Lower lobe of right lung (tissue), 2 donors: ENCODE measurements around the gene PLB1. TPM values are rescaled to one million over a fixed set of nuclear protein-coding genes. Genes with fewer than 3 reads are reported as not detected.

ENCODE experiments used
- ATAC-seq, 2 donors: fragments of 200-7000 bp; cut with Tn5 transposase; one replicate each; pipeline ENCODE4 v1.9.1; 2020 to 2022; ENCODE audit warnings: mild to moderate bottlenecking in 2 of 2, moderate library complexity in 2 of 2
- DNase-seq: peaks from one replicate; pipeline ENCODE4 v3.0.0-alpha.2; 2020
- H3K27ac ChIP-seq: fragments of 200-600 bp; one replicate; pipeline ENCODE4 v1.8.0; 2022
- H3K27me3 ChIP-seq: fragments of 200-600 bp; one replicate; pipeline ENCODE4 v1.8.0; 2022; ENCODE audit warnings: low read depth
- H3K36me3 ChIP-seq: fragments of 200-600 bp; one replicate; pipeline ENCODE4 v1.8.0; 2022; ENCODE audit warnings: mild to moderate bottlenecking
- H3K4me1 ChIP-seq: fragments of 200-600 bp; one replicate; pipeline ENCODE4 v1.8.0; 2022
- H3K4me3 ChIP-seq: fragments of 200-600 bp; one replicate; pipeline ENCODE4 v1.8.0; 2022; ENCODE audit warnings: mild to moderate bottlenecking
- H3K9me3 ChIP-seq: fragments of 200-600 bp; one replicate; pipeline ENCODE4 v1.8.0; 2022
- intact Hi-C: fragments of 100-400 bp; cut with DNase I; formaldehyde crosslinking; loops from one replicate; pipeline ENCODE4 v1.11.0; 2022
- total RNA-seq: library from RNA; stranded (reverse); fragmentation: NEBNext Ultra II Directional; extraction: Animal tissue kit (Norgen Biotek cat#: 25700); gene quantifications from one replicate; pipeline ENCODE4 v1.2.1, GENCODE V29; 2021
- TF ChIP-seq, protein P1 (sequence below): fragments of 200-600 bp; IDR thresholded peaks from one replicate; pipeline ENCODE4 v1.8.0; 2022; ENCODE audit warnings: antibody characterized with exemption, mild to moderate bottlenecking
- donor health status: DM: no; HTN: yes; CAD: no; lungs with severe emphysema.

Gene PLB1
- total RNA-seq, 1 donor from 2014 or later = 5.5 TPM

DNA sequence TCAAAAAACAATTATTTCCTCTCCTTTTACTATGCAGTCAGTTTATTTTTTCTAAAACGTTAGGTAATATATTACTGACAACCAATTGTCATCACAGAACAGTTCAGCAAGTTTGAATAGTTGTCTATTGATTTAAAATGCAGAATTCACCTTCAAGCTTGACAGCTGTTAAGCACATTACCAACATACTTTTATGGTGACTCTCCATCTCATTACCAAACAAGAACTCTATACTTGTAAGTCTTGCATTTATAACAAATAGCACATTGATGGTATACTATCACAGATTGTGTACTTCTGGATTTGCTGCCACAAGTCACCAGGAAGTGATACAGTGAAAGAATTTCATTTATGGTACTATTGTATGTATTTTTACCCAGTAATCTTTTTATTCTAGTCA is 156.4 kb downstream of the PLB1 start:
- H3K9me3 ChIP-seq = no peaks in the 10 kb centered on the region
- no peaks in the 10 kb centered on the region for H3K27me3 ChIP-seq
- H3K36me3 ChIP-seq = no peaks in the 10 kb centered on the region
- DNase-seq (no peak), ATAC-seq (no peak)
- TF ChIP-seq, protein P1, sequence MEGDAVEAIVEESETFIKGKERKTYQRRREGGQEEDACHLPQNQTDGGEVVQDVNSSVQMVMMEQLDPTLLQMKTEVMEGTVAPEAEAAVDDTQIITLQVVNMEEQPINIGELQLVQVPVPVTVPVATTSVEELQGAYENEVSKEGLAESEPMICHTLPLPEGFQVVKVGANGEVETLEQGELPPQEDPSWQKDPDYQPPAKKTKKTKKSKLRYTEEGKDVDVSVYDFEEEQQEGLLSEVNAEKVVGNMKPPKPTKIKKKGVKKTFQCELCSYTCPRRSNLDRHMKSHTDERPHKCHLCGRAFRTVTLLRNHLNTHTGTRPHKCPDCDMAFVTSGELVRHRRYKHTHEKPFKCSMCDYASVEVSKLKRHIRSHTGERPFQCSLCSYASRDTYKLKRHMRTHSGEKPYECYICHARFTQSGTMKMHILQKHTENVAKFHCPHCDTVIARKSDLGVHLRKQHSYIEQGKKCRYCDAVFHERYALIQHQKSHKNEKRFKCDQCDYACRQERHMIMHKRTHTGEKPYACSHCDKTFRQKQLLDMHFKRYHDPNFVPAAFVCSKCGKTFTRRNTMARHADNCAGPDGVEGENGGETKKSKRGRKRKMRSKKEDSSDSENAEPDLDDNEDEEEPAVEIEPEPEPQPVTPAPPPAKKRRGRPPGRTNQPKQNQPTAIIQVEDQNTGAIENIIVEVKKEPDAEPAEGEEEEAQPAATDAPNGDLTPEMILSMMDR = no peak
- no peak overlapping the region for H3K27ac ChIP-seq
- H3K4me1 ChIP-seq = peaks cover 13% of the 10 kb centered on the region
- H3K4me3 ChIP-seq = no peak overlapping the region
- intact Hi-C loops = no loop called here

DNA sequence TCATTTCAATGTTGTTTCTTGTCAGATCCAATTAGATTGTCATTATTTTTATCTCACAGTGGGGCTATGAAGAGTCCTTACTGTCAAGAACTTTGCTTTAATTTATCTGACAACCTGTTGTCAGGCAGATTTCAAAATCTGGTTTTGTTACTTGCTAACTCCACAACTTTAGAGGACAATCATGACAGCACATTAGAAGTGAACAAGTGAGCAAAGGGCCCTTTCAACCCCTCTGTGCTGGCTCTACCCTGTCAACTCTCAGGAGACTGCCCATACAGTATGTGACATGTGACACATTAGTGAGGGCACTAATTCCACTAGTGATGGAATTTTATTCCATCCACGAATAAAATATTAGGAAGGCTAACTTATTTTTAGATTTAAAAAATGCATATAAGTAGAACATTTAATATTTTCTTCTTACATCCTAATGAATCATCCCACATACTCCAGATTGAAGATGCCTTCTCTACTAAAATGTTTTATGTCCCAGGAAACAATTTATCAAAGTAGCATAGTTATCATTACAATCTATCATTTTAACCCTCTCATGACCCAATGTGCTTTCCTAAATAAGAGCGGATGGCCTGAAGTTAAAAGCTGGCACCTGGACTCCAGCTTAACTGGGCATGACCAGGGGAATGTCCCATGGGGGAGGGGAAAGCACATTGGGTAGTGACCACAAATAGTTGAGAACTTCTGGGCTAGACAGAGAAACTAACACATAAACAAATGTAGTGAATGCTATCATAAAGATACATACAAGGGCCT is 158.2 kb downstream of the PLB1 start:
- no peak overlapping the region for H3K4me3 ChIP-seq
- ATAC-seq (no peak), DNase-seq (no peak)
- H3K9me3 ChIP-seq = no peaks in the 10 kb centered on the region
- H3K4me1 ChIP-seq = peaks cover 16% of the 10 kb centered on the region
- H3K27me3 ChIP-seq = no peaks in the 10 kb centered on the region
- TF ChIP-seq, protein P1 = no peak
- no peaks in the 10 kb centered on the region for H3K36me3 ChIP-seq
- no peak overlapping the region for H3K27ac ChIP-seq
- intact Hi-C loops = no loop called here

- intact Hi-C loops = no loop called here
- DNase-seq = no peak
- no peak for ATAC-seq
These were observed 158.9 kb downstream of the PLB1 start for GRCh38 chr2:28654663-28655320.

DNA sequence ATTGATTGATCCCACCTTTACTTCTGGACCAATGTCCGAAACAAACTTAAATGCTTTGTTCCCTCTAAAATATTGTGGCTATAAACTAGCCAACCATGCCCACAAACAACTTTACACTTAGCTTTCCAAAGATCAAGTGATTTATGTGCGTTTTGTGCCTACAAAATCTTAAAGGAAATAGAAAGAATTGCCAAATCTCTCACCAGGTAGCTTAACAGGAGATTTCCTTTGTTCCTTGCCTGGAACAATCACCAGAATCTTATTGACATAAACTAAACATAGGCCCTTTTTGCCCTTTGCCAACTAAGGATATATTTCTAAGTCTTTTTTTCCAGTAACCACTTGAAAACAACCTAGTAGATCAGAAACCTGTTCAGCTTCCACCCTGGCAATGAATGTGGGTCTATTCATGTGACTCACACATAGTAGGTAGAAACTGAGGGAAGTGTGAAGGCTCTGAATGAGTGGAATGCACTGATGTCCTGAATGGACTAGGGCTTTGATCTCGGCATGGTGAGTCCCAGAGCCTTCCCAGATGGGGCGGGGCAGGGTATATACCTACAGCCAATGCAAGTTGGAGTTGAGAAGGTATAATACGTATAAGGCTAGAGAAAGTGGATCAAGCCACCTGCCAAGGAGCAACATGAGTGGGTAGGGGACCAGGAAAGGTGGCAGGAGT is 161.2 kb downstream of the PLB1 start:
- H3K4me1 ChIP-seq = peaks cover 28% of the 10 kb centered on the region
- ATAC-seq (no peak), DNase-seq (no peak)
- H3K36me3 ChIP-seq = no peaks in the 10 kb centered on the region
- TF ChIP-seq, protein P1 = no peak
- no peak overlapping the region for H3K27ac ChIP-seq
- H3K9me3 ChIP-seq = no peaks in the 10 kb centered on the region
- no peak overlapping the region for H3K4me3 ChIP-seq
- no peaks in the 10 kb centered on the region for H3K27me3 ChIP-seq
- intact Hi-C loops = no loop called here

More at GRCh38 chr2:28654663-28655320, 158.9 kb downstream of the PLB1 start:
- Histone ChIP-seq H3K9me3 (no peaks in the 10 kb centered on the region), H3K4me3 (no peak overlapping the region), H3K27me3 (no peaks in the 10 kb centered on the region), H3K27ac (no peak overlapping the region), H3K4me1 (peaks cover 16% of the 10 kb centered on the region), H3K36me3 (no peaks in the 10 kb centered on the region)
- TF ChIP-seq, protein P1 = no peak

DNA sequence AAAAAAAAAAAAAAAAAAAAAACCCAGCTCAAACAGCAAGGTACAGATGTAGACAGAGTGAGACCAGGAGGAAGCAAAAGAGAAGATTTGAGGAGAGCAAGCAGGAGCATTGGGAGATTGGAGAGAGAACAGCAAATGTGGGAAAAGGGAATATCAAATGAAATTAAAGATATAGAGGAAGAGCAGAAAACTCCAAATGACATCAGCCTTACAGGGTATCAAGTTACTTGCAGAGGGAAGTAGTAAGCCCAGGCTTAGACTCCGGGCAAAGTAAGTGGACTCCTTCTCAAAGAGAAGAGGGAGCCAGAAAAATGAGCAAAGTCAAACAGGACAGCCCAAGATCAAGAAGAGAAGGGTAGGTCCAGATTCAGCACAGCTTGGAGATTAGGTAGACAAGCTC is 162.5 kb downstream of the PLB1 start:
- Histone ChIP-seq H3K27me3 (no peaks in the 10 kb centered on the region), H3K4me3 (no peak overlapping the region), H3K9me3 (no peaks in the 10 kb centered on the region), H3K4me1 (peaks cover 41% of the 10 kb centered on the region), H3K27ac (peak overlapping the region; percentile 36), H3K36me3 (no peaks in the 10 kb centered on the region)
- no peak for DNase-seq
- no peak for ATAC-seq
- TF ChIP-seq, protein P1 = no peak
- intact Hi-C loops = no loop called here
